GM18870 (cell line): ENCODE data around the gene BCO2.
"Not testable (repeated sequence)": the region's sequence is repeated elsewhere in the genome, so short reads cannot be mapped to it uniquely, and the experiment has no call there.

ENCODE experiments used
- ATAC-seq: cut with Tn5 transposase; IDR thresholded peaks from one replicate; pipeline ENCODE4 v1.9.1; 2021; ENCODE audit warnings: moderate library complexity; ENCODE audit not compliant: unreplicated experiment

BCO2 gene

DNA sequence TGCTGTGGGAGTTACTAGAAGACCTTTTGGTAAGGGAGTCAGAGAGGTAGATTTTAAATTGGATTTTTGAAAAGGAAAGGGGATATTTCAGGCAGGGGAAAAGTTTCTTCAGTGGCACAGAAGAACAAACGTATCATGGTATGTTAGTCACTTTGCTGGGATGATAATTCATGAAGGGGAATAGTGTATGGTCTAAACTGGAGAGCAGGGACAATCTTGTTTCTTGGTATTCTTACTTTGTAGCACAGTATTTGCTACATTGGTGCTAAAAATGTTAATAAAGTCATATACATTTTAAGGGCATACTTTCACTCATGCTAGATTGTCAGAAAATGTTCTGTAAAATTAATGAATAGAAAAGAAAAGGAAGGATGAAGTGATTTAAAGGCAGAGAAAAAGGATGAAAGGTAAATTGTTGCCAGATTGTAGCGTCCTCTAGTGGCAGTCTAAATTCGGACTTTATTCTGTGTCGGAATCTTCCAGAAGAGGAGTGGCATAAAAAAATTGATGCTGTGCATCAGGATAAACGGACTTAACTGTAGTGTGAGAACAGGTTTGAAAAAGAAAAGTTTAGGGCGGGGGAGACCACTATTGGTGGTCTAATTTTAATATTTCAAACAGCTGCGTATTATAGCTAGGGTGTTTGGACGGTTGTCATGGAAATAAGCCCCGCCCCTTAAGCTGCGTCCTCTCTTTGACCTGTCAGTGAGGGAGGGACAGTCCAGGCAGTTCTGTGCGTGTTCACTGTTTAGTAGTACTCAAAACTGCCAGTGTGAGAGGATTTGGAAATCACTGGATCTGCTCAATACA is at the start of gene BCO2:
Gene BCO2 (plus strand): TSS at position 724 of the 810 bp plus-strand sequence. CDS start 90 bp downstream, outside the sequence.
- ATAC-seq, result no peak

GRCh38 chr11:112127056-112127455 is 48.3 kb upstream of the BCO2 start:
- ATAC-seq, result no peak

DNA sequence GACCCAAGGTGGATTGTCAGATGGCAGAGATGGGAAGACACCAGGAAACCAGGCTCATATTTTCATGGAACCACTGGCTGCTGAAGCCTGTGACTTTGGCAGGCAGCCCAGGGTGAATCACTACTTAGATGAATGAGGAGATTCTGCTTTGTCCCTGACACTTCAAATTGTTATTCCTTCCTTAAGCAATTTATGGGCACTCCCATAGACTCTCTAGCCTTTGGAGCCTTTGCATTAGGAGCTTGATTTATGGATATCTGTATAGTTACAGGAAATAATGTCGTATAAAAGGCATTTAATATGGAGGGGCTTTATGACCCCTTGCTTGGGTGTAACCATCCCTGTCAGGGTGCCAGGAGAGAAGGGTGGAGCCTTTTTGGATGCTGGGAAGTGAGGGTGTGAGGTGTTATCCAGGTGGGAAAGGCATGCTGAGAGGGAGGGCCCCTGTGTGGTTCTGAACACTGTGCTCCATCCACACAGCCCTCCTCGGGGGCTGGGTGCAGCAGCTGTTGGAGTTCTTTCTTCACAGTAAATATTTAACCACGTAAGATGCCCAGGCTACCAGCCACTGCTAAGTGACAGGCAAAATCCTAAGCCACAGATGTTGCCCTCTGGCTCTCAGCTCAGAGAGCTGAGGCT is 46.7 kb upstream of the BCO2 start:
- no peak for ATAC-seq

DNA sequence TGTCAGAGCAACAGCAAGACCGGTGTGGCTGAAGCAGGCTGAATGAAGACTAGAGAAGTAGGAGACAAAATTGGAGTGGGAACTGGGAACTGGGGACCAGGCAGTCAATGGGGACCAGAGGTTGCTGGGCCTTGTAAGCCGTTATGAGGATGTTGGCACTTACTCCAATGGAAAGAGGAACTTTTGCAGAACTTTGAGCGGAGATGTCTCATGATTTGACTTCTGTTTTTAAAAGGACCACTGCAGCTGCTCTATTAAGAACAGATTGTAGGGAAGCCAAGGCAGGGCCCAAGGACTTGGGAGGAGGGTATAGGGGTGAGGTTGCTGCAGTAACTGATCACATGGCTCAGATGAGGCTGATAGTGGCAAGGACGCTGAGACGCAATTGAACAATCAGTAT is 45.7 kb upstream of the BCO2 start:
- no peak for ATAC-seq

DNA sequence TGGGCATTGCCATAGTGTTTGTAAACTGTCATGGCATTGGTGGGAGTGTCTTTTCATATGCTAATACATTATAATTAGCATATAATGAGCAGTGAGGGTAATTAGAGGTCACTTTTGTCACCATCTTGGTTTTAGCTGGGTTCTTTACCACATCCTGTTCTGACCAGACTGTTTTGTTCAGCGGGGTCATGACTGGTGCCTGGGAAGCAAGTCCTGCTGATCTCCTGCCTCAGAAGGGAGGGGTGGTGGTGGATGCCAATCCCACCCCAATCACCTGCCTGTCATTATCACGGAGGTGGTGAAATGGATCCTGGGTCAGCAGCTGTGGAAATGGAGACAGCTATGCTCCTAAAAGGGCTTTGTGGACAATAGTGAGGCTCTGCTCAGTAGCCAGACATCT is 42.6 kb upstream of the BCO2 start:
- ATAC-seq, result no peak

- no peak for ATAC-seq
Measured at GRCh38 chr11:112134473-112134872, 40.8 kb upstream of the BCO2 start.

DNA sequence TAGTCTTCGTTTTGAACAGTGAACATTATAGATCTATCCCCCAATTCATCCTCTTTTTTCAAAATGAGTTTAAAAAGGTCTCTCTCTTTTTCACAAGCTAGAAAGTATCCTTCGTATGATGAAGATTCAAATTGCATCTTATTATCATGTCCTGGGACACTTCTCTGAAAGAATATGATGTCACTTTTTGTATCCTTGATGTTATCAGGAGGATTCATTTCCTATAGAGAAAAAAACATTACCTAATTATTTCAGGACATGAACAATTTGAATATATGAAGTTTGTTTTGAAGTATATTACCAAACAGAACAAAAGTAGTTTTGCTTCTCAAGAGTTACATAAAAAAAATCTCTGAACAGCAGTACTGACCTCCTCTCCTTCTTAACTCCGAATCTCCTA is 31.7 kb upstream of the BCO2 start:
- ATAC-seq, result no peak

DNA sequence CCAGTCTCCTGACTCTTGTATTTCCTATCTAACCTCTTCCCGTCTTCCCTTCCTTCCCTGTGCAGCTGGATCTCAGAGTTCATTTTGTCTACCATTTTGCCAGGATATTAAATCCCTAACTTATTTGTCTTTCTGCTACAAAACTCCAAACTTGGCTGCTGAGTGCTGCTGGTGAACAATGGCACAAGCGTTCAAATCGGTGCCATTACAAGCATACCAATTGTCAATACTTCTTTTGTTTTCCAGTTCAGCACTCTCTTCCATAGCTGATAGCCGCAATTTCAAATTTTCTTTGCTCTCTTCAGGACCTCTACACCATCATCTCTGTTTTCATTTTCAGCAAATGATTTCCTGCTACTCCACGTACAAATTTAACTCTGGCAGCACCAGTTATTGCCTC is 24.8 kb upstream of the BCO2 start:
- ATAC-seq, result no peak

DNA sequence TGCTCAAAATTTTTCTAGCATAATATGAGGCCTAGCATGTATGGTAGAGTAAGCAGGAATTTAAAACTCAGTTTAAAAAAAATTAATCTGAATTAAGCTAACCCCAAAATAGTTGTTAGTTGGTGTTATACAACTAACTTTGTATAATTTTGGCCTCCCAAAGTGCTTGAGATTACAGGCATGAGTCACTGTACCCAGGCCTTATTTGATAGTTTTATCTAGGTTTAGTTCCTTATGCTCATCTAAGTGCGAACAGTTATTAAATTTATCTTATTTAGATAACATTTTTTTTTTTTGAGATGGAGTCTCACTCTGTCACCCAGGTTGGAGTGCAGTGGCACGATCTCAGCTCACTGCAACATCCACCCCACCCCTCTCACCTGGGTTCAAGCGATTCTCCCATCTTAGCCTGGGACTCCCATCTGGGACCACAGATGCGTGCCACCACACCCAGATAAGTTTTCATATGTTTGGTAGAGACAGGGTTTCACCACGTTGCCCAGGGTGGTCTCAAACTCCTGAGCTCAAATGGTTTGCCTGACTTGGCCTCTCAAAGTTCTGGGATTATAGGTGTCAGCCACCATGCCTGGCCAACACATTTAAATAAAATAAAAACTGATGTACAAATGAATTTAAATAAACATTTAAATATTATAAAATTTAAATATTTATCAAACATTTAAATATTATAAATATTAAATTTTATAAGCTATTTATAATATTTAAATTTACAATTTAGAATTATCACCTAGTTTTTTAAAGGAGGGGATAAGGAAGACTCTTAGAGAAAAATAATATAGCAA is 19.0 kb upstream of the BCO2 start:
- no peak for ATAC-seq

GRCh38 chr11:112156956-112157766 is 18.2 kb upstream of the BCO2 start:
- no peak for ATAC-seq

DNA sequence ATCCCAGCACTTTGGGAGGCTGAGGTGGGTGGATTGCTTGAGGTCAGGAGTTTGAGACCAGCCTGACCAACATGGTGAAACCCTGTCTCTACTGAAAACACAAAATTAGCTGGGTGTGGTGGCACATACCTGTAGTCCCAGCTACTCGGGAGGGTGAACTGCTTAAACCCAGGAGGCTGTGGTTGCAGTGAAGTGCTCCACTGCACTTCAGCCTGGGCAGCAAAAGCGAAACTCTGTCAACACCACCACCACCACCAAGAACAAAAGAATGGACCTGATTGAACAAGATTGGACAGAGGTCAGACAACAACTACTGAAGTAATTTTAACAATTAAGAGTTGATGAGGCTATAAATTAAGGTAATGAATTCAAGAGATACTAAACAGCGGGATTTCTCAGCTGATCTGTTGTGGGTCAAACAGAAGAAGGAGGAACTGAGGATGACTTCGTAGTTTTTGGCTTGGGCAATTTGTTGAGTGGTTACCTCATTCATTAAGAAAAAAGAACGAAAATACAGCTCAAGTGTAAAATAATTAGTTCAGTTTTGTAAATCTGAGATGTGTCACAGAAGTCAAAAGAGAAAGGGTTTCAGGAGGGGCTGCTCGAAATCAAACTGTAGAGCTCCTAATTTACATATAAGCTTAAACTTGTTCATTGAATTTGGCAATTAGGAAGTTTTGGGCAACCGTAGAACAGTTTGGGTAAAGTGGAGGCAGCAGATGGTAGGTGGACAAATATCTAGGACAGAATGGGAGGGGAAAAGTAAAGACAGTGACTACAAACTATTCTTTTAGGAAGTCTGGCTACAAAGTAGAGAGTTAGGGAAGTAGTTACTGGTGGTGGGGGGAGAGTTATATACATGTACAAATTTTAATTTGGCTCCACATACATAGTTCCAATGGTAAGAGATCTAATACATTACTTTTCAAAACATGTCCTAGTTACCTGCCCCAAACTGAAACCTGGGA is 15.9 kb upstream of the BCO2 start:
- ATAC-seq, result no peak

DNA sequence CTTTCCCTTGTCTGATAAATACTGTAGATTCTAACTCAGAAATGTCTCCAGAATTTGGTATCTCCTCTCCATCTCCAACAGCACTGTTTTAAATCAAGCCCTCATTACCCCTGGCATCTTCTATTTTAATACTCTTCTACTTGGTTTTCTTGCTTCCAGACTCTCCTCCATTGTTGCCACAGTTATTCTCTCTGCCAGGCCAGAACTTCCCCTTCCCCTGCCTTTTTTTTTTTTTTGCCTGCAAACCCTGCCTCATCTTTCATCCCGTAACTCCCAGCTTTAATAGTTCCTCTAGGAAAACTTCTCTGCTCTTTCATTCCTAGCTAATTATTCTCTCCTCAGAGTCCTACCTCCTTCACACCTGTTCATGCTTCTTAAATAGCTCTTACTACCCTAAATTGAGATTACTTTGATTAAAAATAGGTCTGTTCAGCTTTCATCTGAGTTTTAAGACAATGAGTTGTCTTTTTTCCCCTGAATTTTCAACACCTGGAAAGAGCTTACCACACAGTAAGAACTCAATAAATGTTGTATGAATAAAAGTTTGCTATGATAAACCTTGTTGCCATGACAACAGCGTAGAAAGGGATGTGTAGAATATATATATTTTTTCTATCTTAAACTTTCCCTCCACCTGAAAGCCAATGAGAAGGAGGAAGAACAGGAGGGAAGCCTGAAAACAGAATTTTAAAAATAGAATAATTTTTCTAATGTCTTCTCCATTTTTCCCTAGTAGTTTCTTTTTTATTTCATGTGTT is 15.0 kb upstream of the BCO2 start:
- no peak for ATAC-seq

DNA sequence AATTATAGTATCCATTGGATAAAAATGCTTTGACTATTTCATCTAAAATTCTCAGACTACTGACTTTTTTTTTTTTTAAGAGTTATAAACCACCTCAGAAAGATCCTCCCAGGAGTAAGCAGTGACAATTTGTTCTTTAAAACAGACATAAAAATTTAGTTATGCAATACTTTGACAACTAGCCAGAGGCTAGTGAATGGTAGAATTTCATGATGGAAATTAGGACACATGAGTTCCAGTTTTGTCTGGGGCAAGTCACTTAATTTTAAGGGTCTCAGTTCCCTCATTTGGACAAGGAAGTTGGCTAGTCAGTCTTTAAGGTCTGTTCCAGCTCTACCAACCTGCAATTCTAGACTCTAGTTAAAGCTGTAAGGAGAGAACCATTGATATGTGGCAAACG is 14.3 kb upstream of the BCO2 start:
- ATAC-seq, result no peak

GRCh38 chr11:112162200-112162599 is 13.1 kb upstream of the BCO2 start:
- ATAC-seq, result not testable (repeated sequence)

DNA sequence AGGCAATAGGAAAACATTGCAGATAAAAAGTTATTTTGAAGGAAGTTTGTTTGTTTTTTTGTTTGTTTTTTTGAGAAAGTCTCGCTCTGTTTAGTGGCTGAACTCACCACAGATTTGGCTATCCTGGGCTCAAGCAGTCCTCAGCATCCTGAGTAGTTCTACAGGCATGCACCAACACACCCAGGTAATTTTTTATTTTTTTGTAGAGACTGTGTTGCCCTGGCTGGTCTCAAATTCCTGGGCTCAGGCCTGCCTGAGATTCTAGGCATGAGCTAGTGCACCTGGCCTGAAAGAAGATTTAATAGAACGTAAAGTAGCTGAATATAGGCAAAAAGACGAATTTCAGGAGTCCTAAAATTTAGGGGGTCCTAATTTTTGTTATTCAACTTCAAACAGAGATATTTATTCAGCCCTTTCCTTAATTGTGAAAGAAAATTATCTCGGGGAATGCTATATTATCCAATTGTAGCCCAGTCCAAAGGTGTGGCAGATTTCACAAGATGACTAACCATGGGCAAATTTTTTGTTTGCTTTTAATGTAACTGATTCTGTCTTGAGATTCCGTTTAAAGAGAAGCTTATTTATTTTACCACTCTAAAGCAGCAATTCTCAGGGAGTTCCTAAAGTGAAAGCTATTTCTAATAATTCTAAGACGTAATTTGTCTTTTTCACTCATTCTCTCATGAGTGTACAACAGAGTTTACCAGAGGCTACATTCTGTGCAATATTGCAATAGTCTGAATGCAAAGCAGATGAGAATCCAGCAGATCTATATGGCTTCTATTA is 12.4 kb upstream of the BCO2 start:
- ATAC-seq, result no peak

- no peak for ATAC-seq
Measured at GRCh38 chr11:112163875-112164685, 11.2 kb upstream of the BCO2 start, which contains the start of gene IL18. IL18 (minus strand) TSS chr11:112164094; CDS start chr11:112155053, 9,041 bp downstream.

- no peak for ATAC-seq
Measured at GRCh38 chr11:112165049-112165448, 10.3 kb upstream of the BCO2 start.
